ENCODE results near the gene ANO2.
A peak's percentile ranks its signal among the peaks of the same experiment; 100 is the strongest.

Gene ANO2

GRCh38 chr12:5748027-5748426, 197.0 kb downstream of the ANO2 start:
- DNase-seq (ENCODE audit: low spot score): no peak
- Histone ChIP-seq H4K91ac (ENCODE audit: low read depth, low read length, poor library complexity) (no peak overlapping the region), H3K14ac (ENCODE audit: low read length) (peak overlapping the region; percentile 59), H3K27ac (replicated peaks; ENCODE audit: low read length) (no peak overlapping the region), H2BK15ac (ENCODE audit: low read length) (no peak overlapping the region), H3K23ac (ENCODE audit: low read depth, low read length, poor library complexity) (peak overlapping the region; percentile 37), H4K8ac (ENCODE audit: low read depth, low read length) (peak overlapping the region; percentile 89), H3K4me3 (ENCODE audit: low read length in 2 of 2) (peak overlapping the region in 1 of 2 donors; percentile 55), H3K4ac (ENCODE audit: low read length) (no peak overlapping the region), H2AK5ac (ENCODE audit: low read depth, low read length) (no peak overlapping the region), H3K27me3 (ENCODE audit: control insufficient read depth in 3 of 3, insufficient read depth in 3 of 3, low read depth in 1 of 3, low read length in 3 of 3) (no peaks in the 10 kb centered on the region), H3K9me3 (replicated peaks in 1 of 2; ENCODE audit: control insufficient read depth in 2 of 2, insufficient read depth in 1 of 2, low read depth in 1 of 2, low read length in 2 of 2) (peaks cover 0 to 2% of the 10 kb centered on the region in 2 donors), H3K4me1 (ENCODE audit: control insufficient read depth in 2 of 2, insufficient read depth in 1 of 2, low read depth in 1 of 2, low read length in 2 of 2) (peaks cover 0 to 2% of the 10 kb centered on the region in 2 donors), H3K36me3 (replicated peaks in 1 of 2; ENCODE audit: control insufficient read depth in 2 of 2, insufficient read depth in 2 of 2, low read length in 2 of 2) (no peaks in the 10 kb centered on the region), H2BK5ac (ENCODE audit: low read length) (no peak overlapping the region), H3K18ac (ENCODE audit: low read length) (peak overlapping the region; percentile 7), H3K9ac (ENCODE audit: low read depth, low read length, poor library complexity) (peak overlapping the region; percentile 64), H3K79me1 (ENCODE audit: low read depth, low read length) (peaks cover 3% of the 10 kb centered on the region), H2AFZ (ENCODE audit: low read length) (no peak overlapping the region), H2BK12ac (ENCODE audit: low read length) (no peak overlapping the region), H3K4me2 (ENCODE audit: insufficient read depth, low read length, poor library complexity, severe bottlenecking) (no peak overlapping the region), H2BK120ac (ENCODE audit: low read depth, low read length) (no peak overlapping the region)
- no CpG with 5 or more reads among the region's 12 CpGs for WGBS, 2 donors (ENCODE audit: extremely low coverage in 2 of 2, insufficient read length in 2 of 2, insufficient replicate concordance in 1 of 2)

GRCh38 chr12:5746917-5747316, 198.1 kb downstream of the ANO2 start:
- Histone ChIP-seq H3K9ac (ENCODE audit: low read depth, low read length, poor library complexity) (no peak overlapping the region), H3K14ac (ENCODE audit: low read length) (no peak overlapping the region), H3K79me1 (ENCODE audit: low read depth, low read length) (peaks cover 3% of the 10 kb centered on the region), H3K4ac (ENCODE audit: low read length) (no peak overlapping the region), H2AK5ac (ENCODE audit: low read depth, low read length) (no peak overlapping the region), H4K91ac (ENCODE audit: low read depth, low read length, poor library complexity) (no peak overlapping the region), H3K18ac (ENCODE audit: low read length) (no peak overlapping the region), H3K4me3 (ENCODE audit: low read length in 2 of 2) (no peak overlapping the region), H2BK120ac (ENCODE audit: low read depth, low read length) (no peak overlapping the region), H2BK15ac (ENCODE audit: low read length) (no peak overlapping the region), H3K36me3 (replicated peaks in 1 of 2; ENCODE audit: control insufficient read depth in 2 of 2, insufficient read depth in 2 of 2, low read length in 2 of 2) (no peaks in the 10 kb centered on the region), H2AFZ (ENCODE audit: low read length) (no peak overlapping the region), H3K9me3 (replicated peaks in 1 of 2; ENCODE audit: control insufficient read depth in 2 of 2, insufficient read depth in 1 of 2, low read depth in 1 of 2, low read length in 2 of 2) (peaks cover 0 to 2% of the 10 kb centered on the region in 2 donors), H3K23ac (ENCODE audit: low read depth, low read length, poor library complexity) (no peak overlapping the region), H2BK12ac (ENCODE audit: low read length) (no peak overlapping the region), H3K4me1 (ENCODE audit: control insufficient read depth in 2 of 2, insufficient read depth in 1 of 2, low read depth in 1 of 2, low read length in 2 of 2) (peaks cover 0 to 3% of the 10 kb centered on the region in 2 donors), H3K27ac (replicated peaks; ENCODE audit: low read length) (no peak overlapping the region), H3K27me3 (ENCODE audit: control insufficient read depth in 3 of 3, insufficient read depth in 3 of 3, low read depth in 1 of 3, low read length in 3 of 3) (no peaks in the 10 kb centered on the region), H2BK5ac (ENCODE audit: low read length) (no peak overlapping the region), H4K8ac (ENCODE audit: low read depth, low read length) (no peak overlapping the region), H3K4me2 (ENCODE audit: insufficient read depth, low read length, poor library complexity, severe bottlenecking) (no peak overlapping the region)
- WGBS, 2 donors (ENCODE audit: extremely low coverage in 2 of 2, insufficient read length in 2 of 2, insufficient replicate concordance in 1 of 2): no CpG with 5 or more reads among the region's 6 CpGs
- no peak for DNase-seq (ENCODE audit: low spot score)

- no peak overlapping the region for H2BK12ac ChIP-seq (ENCODE audit: low read length)
- H2BK15ac ChIP-seq (ENCODE audit: low read length): no peak overlapping the region
- DNase-seq (ENCODE audit: low spot score): no peak
- no CpG with 5 or more reads among the region's 6 CpGs for WGBS, 2 donors (ENCODE audit: extremely low coverage in 2 of 2, insufficient read length in 2 of 2, insufficient replicate concordance in 1 of 2)
- H3K18ac ChIP-seq (ENCODE audit: low read length): no peak overlapping the region
- peaks cover 3% of the 10 kb centered on the region for H3K79me1 ChIP-seq (ENCODE audit: low read depth, low read length)
- no peak overlapping the region for H3K4me3 ChIP-seq (ENCODE audit: low read length in 2 of 2)
- no peaks in the 10 kb centered on the region for H3K27me3 ChIP-seq (ENCODE audit: control insufficient read depth in 3 of 3, insufficient read depth in 3 of 3, low read depth in 1 of 3, low read length in 3 of 3)
- no peak overlapping the region for H4K91ac ChIP-seq (ENCODE audit: low read depth, low read length, poor library complexity)
- H3K27ac ChIP-seq (replicated peaks; ENCODE audit: low read length): no peak overlapping the region
- H2AK5ac ChIP-seq (ENCODE audit: low read depth, low read length): no peak overlapping the region
- no peak overlapping the region for H3K4me2 ChIP-seq (ENCODE audit: insufficient read depth, low read length, poor library complexity, severe bottlenecking)
- H2BK5ac ChIP-seq (ENCODE audit: low read length): no peak overlapping the region
- peaks cover 0 to 2% of the 10 kb centered on the region in 2 donors for H3K9me3 ChIP-seq (replicated peaks in 1 of 2; ENCODE audit: control insufficient read depth in 2 of 2, insufficient read depth in 1 of 2, low read depth in 1 of 2, low read length in 2 of 2)
- H3K4ac ChIP-seq (ENCODE audit: low read length): no peak overlapping the region
- no peak overlapping the region for H2BK120ac ChIP-seq (ENCODE audit: low read depth, low read length)
- H4K8ac ChIP-seq (ENCODE audit: low read depth, low read length): no peak overlapping the region
- no peak overlapping the region for H3K9ac ChIP-seq (ENCODE audit: low read depth, low read length, poor library complexity)
- no peak overlapping the region for H2AFZ ChIP-seq (ENCODE audit: low read length)
- H3K4me1 ChIP-seq (ENCODE audit: control insufficient read depth in 2 of 2, insufficient read depth in 1 of 2, low read depth in 1 of 2, low read length in 2 of 2): peaks cover 0 to 3% of the 10 kb centered on the region in 2 donors
- no peak overlapping the region for H3K23ac ChIP-seq (ENCODE audit: low read depth, low read length, poor library complexity)
- H3K14ac ChIP-seq (ENCODE audit: low read length): no peak overlapping the region
- no peaks in the 10 kb centered on the region for H3K36me3 ChIP-seq (replicated peaks in 1 of 2; ENCODE audit: control insufficient read depth in 2 of 2, insufficient read depth in 2 of 2, low read length in 2 of 2)
Observed at GRCh38 chr12:5746036-5746908, 198.8 kb downstream of the ANO2 start.

GRCh38 chr12:5745251-5745888, 199.7 kb downstream of the ANO2 start:
- Histone ChIP-seq H3K27ac (replicated peaks; ENCODE audit: low read length) (no peak overlapping the region), H2AFZ (ENCODE audit: low read length) (no peak overlapping the region), H3K14ac (ENCODE audit: low read length) (no peak overlapping the region), H2AK5ac (ENCODE audit: low read depth, low read length) (no peak overlapping the region), H3K4me2 (ENCODE audit: insufficient read depth, low read length, poor library complexity, severe bottlenecking) (no peak overlapping the region), H4K91ac (ENCODE audit: low read depth, low read length, poor library complexity) (no peak overlapping the region), H3K9ac (ENCODE audit: low read depth, low read length, poor library complexity) (no peak overlapping the region), H3K36me3 (replicated peaks in 1 of 2; ENCODE audit: control insufficient read depth in 2 of 2, insufficient read depth in 2 of 2, low read length in 2 of 2) (no peaks in the 10 kb centered on the region), H2BK5ac (ENCODE audit: low read length) (no peak overlapping the region), H2BK120ac (ENCODE audit: low read depth, low read length) (no peak overlapping the region), H3K4me1 (ENCODE audit: control insufficient read depth in 2 of 2, insufficient read depth in 1 of 2, low read depth in 1 of 2, low read length in 2 of 2) (peaks cover 0 to 3% of the 10 kb centered on the region in 2 donors), H3K4me3 (ENCODE audit: low read length in 2 of 2) (no peak overlapping the region), H3K27me3 (ENCODE audit: control insufficient read depth in 3 of 3, insufficient read depth in 3 of 3, low read depth in 1 of 3, low read length in 3 of 3) (no peaks in the 10 kb centered on the region), H3K9me3 (replicated peaks in 1 of 2; ENCODE audit: control insufficient read depth in 2 of 2, insufficient read depth in 1 of 2, low read depth in 1 of 2, low read length in 2 of 2) (peaks cover 0 to 2% of the 10 kb centered on the region in 2 donors), H3K18ac (ENCODE audit: low read length) (no peak overlapping the region), H2BK12ac (ENCODE audit: low read length) (no peak overlapping the region), H3K23ac (ENCODE audit: low read depth, low read length, poor library complexity) (no peak overlapping the region), H3K4ac (ENCODE audit: low read length) (no peak overlapping the region), H4K8ac (ENCODE audit: low read depth, low read length) (no peak overlapping the region), H2BK15ac (ENCODE audit: low read length) (no peak overlapping the region), H3K79me1 (ENCODE audit: low read depth, low read length) (peaks cover 3% of the 10 kb centered on the region)
- DNase-seq (ENCODE audit: low spot score): peak; percentile 82
- WGBS, 2 donors (ENCODE audit: extremely low coverage in 2 of 2, insufficient read length in 2 of 2, insufficient replicate concordance in 1 of 2): no CpG with 5 or more reads among the region's 6 CpGs
